ENCODE results near the gene TM9SF2.

Gene TM9SF2

DNA sequence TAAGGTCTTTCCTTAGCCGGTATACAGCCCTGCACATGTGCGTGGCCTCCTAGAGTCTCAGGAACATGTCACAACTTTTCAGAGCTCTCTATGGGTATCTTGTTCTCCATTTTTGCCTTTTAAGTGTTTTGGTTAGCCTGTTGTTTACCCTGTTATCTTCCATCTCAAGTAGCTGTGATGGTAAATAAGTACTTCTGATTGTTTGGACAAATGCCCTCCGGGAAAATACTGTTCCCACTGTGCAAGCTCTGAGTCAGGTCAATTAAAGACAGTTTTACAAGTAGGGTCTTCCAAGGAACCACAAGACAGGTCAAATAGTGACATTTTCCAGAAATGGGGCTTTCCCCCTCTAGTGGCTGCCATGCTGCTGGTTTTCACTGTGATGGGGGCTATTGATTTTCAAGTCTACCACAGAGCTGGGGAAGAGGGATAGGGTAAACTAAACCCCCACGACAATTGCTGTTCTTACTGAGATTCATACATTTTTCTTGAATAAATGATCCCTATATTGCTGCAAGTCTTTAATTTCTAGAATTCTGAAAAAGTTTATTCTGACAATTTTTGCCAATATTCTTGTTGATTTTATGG lies 109.5 kb downstream of the TM9SF2 start:
- H3K4me3 ChIP-seq (ENCODE audit: control insufficient read depth, low read depth, low read length): no peak overlapping the region
- no peak for DNase-seq (ENCODE audit: low read depth)
- TF ChIP-seq, protein P1, sequence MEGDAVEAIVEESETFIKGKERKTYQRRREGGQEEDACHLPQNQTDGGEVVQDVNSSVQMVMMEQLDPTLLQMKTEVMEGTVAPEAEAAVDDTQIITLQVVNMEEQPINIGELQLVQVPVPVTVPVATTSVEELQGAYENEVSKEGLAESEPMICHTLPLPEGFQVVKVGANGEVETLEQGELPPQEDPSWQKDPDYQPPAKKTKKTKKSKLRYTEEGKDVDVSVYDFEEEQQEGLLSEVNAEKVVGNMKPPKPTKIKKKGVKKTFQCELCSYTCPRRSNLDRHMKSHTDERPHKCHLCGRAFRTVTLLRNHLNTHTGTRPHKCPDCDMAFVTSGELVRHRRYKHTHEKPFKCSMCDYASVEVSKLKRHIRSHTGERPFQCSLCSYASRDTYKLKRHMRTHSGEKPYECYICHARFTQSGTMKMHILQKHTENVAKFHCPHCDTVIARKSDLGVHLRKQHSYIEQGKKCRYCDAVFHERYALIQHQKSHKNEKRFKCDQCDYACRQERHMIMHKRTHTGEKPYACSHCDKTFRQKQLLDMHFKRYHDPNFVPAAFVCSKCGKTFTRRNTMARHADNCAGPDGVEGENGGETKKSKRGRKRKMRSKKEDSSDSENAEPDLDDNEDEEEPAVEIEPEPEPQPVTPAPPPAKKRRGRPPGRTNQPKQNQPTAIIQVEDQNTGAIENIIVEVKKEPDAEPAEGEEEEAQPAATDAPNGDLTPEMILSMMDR (conservative IDR thresholded peaks at IDR 0.05; ENCODE audit: control insufficient read depth, insufficient read depth, low read depth, low read length): peak; percentile 29

Data from fibroblast of mammary gland (primary cell).